ENCODE results near the gene GJA5.

Gene GJA5

GRCh38 chr1:147760481-147761260, at the start of gene GJA5:
GJA5 (minus strand) TSS chr1:147760602; CDS start chr1:147759238, 1,364 bp downstream.
- DNase-seq (ENCODE audit: low read depth in 2 of 2): no peak

GRCh38 chr1:147809236-147809635, 48.8 kb upstream of the GJA5 start:
- DNase-seq (ENCODE audit: low read depth in 2 of 2): no peak

- DNase-seq (ENCODE audit: low read depth in 2 of 2): no peak
These were observed 47.6 kb upstream of the GJA5 start for GRCh38 chr1:147808025-147808424.

- no peak for DNase-seq (ENCODE audit: low read depth in 2 of 2)
These were observed 47.0 kb upstream of the GJA5 start for GRCh38 chr1:147807405-147807804.

DNA sequence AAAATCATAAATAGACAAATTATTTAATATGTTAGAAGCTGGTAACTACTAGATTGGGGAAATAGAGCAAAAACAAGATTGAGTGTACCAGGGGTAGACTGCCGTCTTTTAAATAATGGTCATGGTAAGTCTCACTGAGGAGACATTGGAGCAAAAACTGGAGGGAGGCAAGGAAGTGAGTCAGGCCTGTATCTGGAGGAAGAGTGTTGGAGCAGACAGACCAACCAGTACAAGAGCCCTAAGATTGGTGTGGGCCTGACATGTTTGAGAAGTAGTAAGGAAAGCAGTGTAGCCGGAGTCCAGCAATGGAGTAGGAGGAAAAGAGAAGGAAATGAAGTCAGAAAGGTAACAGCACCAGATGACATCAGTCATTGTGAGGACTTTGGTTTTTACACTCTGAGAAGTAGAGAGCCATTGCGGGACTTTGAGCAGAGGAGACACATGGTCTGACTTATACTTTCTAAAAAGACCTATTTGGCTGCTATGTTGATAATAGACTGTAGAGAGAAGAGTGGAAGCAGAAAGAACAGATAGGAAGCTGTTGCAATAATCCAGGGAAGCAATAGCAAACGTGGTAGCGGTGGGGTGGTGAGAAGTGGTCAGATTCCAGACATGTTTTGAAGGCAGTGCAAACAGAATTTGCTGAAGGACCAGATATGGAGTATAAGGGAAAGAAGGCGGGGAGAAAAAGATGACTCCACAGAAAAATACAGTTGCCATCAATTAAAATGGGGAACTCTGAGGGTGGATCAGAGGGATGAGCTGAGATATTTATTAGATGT, 44.7 kb upstream of the GJA5 start:
- DNase-seq (ENCODE audit: low read depth in 2 of 2): no peak

- DNase-seq (ENCODE audit: low read depth in 2 of 2): no peak
These were observed 40.4 kb upstream of the GJA5 start for GRCh38 chr1:147800804-147801203.

DNA sequence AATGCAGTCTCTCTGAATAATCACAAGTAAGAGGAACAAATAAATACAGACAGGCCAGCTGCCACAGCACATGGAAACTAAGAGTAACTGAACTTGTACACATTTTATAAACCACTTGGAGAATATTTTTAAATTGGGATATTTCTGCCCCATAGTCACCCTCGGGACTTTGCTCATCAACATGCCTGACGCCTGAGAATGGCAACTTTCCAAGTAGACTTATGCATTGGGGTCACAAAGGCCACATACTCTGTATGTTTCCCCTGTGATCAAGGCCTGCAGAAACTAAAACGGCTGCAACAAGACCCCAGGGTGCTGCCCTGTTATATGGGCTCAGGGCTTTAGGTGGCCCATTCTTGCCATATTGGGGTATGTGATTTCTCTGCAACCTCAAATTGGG, 38.3 kb upstream of the GJA5 start:
- no peak for DNase-seq (ENCODE audit: low read depth in 2 of 2)

- DNase-seq (ENCODE audit: low read depth in 2 of 2): no peak
These were observed 34.2 kb upstream of the GJA5 start for GRCh38 chr1:147794570-147794969.

DNA sequence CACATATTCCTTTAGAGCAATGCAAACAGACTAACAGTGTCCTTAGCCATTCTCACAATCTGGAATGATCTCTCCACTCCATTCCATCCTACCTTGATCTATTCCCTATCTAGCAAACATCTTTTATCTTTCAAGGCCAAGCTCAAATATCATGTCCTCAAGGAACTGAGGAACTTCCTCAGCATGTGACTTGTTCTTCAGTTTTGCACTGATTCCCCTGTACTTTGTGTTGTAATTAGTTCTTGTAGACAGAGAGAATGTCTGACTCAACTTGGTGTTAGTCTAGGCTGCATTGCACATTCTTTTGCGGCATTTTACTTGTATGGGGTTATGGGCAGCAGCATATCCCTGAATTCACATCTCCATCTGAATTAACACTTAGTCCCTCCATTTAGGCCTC, 31.5 kb upstream of the GJA5 start:
- no peak for DNase-seq (ENCODE audit: low read depth in 2 of 2)

GRCh38 chr1:147787765-147788164, 27.4 kb upstream of the GJA5 start:
- no peak for DNase-seq (ENCODE audit: low read depth in 2 of 2)

- no peak for DNase-seq (ENCODE audit: low read depth in 2 of 2)
These were observed 26.1 kb upstream of the GJA5 start for GRCh38 chr1:147786536-147786935.

DNA sequence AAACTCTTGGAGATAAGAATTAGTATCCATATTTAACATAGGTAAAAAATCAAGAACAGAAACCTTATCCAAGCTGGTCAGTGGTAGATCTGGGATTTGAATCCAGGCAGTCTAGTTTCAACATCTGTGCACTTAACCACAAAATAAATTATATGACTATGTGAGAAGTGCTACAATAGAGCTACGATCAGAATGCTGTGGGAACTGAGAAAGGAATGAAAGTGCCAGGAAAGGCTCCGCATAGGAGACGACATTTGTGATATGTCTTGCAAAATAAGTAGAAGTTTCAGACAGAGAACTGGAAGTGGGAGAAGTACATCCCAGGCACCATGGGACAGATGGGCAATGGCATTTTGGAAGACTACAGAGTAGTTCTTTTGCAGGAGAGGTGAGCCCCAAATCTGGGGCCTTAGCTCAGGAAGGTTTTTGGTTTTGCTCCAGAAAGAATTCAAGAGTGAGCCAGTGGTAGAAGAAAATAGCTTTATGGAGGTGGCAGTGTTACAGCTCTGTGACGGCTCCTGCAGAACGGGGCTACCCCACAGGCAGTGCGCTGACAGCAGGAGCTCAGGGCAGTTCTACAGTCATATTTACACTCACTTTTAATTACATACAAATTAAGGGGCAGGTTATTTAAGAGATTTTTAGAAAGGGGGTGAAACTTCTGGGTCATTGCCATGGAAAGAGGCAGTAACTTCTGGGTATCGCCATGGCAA, 25.5 kb upstream of the GJA5 start:
- no peak for DNase-seq (ENCODE audit: low read depth in 2 of 2)

DNA sequence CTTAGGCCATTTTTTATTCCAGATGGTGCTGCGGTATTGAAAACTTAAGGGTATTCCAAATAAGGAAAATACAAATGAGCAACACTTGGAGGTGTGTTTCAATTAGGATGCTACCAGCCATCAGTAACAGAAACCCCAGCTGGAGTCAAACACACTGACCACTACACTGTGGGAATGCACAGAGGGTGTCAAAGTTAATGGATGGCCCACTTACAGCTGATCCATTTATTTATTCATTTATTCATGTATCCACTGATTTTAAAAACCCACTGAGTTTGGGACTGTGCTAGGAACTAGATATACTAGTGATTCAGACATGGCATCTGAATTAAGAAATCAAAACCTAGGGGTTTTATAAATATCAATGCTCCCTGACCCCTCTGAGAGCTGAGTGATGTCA, 24.5 kb upstream of the GJA5 start:
- DNase-seq (ENCODE audit: low read depth in 2 of 2): no peak

- no peak for DNase-seq (ENCODE audit: low read depth in 2 of 2)
These were observed 20.7 kb upstream of the GJA5 start for GRCh38 chr1:147781056-147781471.

DNA sequence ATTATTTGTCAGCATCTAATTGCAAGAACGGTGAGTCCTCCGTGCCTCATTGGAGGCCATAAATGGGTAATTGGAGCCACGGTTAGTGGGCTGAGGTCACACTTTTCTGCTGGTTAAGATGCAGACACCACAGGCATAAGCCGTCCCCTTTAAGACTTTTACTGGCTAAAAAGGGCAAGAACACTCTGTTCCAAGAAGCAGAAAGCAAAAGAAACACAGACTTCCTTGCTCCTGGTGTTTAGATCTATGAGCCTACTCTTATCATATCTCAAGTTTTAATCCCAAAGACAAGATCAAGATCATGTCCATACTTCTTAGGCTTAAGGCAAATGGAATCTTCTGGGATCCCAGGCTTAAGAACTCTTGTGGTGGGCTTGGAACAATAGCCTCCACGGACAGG, 17.3 kb upstream of the GJA5 start:
- no peak for DNase-seq (ENCODE audit: low read depth in 2 of 2)

DNA sequence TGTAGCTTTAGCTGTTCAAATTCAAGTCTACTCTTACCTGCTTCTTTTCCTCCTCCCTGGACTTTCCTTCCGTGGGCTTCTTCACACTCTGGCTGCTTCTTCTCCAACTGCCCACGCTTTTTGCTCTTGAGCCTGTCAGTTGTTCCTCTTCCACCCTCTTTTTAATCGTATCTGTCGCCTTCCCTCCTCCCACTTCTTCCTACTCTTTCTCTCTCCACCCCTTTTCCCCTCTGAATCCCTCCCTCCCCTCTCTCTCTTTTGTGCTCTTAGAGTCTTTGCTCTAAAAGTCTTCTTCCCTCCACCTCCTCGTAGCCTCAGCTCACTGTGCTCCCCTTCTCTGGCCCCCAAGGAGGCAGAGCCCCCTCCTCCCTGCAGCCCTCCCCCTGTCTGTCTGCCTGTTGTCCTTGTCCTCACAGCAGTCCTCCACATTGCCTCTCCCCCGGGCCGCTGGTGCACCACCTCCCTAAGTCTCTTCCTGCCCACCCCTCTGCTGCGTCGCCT, 12.9 kb upstream of the GJA5 start:
- DNase-seq (ENCODE audit: low read depth in 2 of 2): no peak

- DNase-seq (ENCODE audit: low read depth in 2 of 2): no peak
These were observed 12.2 kb upstream of the GJA5 start for GRCh38 chr1:147772570-147772969.

DNA sequence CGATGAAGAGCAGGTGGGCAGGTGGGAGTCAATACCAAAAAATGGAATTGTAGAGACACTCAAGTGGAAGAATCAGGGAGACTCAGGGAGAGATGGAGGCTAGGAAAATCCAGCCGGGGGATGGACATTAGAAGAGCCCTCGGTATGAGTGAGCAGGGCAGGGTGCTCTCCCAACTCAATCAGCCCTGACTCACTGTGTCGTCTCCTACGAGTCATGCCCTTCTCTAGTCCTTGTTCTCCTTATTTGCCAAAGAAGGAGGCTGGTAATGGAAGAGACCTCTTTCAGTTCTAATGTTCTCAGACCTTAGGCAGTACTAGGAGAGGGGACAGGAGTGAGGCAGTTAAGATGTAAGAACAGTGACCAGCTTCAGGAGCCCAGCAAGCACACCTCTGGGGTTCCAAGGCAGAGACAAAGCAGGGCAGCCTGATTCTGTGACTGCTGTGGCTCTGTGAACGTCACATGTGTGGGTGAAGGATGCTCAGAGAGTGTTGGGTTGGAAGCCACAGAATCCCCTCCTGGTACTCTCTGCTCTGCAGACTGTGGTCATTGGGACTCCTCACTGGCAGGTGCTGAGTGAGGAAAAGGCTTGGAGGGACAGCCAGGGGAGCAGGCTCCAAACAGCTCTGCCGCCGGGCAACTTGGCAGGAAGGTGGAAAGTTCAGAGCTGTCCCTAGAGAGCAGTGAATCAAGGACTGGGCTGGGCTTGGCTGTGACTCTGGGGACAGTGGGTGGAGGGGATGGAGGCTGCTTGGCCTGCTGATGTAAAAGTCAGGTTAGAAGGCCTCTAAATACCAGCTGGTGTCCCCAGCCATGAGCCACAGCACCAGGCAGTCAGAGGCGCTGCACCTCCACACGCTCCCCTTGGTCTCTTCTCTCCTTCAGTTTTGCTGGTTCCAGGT, 11.1 kb upstream of the GJA5 start:
- DNase-seq (ENCODE audit: low read depth in 2 of 2): no peak

GRCh38 chr1:147769106-147769505, 8.7 kb upstream of the GJA5 start:
- no peak for DNase-seq (ENCODE audit: low read depth in 2 of 2)

DNA sequence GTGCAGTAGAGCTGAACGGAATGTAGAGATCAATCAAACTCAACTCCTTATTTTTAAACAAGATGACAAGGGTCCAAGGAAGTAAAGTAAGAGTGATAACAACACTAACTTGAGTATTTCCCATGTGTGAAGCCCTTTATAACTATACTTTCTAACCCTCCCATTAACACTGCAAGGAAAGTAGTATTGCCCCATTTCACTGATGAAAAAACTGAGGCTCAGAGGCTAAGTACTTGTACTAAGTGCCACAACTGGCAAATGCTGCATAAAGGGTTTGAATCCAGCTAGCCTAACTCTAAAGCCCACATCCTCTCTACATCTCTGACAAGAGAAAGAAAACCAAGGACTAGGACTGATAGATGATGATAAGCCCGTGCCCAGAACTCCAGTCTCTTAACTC, 8.2 kb upstream of the GJA5 start:
- DNase-seq (ENCODE audit: low read depth in 2 of 2): no peak

DNA sequence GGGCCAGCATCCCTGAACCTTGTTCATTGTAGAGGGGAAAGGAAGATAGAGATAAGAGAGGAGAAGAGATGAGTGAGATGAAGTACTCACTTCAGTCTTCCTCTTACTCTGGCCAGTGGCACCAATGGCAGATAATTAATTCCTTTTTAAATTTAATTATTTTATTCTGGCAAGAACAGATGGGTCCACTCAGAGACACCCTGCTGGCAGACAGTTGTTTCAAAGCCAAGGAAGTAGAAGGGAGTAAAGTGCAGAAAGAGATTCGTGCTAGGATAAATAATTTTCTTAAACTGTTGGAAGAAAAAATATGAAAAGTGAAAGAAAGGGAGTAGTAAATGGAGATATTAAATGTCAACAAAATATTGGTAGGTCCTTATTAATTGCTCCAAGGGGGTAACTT, 7.7 kb upstream of the GJA5 start:
- DNase-seq (ENCODE audit: low read depth in 2 of 2): no peak

Data from stimulated activated CD8-positive, alpha-beta memory T cell treated with anti-CD3 and anti-CD28 coated beads, Interleukin-7, amount 100 ng/mL, for 4 hours (primary cell).